ENCODE measurements around the gene FOXD2.

DNA sequence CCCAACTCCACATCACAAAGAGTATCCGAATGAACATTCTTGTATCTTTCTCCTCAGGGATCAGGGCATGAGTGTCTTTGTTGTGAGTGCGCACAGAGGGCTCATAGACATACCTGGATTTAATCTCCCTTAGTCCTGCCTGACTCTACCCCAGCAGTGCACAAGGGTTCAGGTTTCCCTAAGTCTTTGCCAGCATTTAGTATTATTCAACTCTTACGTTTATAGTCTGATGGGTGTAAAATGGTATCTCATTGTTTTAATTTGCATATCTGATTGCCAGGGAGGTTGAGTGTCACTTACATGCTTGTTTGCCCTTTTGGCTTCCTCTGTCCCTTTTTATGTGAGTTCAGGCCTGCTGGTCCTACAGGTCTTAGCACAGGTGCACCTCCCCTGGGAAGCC is 49.5 kb downstream of the FOXD2 start:
- TF ChIP-seq, protein P1, sequence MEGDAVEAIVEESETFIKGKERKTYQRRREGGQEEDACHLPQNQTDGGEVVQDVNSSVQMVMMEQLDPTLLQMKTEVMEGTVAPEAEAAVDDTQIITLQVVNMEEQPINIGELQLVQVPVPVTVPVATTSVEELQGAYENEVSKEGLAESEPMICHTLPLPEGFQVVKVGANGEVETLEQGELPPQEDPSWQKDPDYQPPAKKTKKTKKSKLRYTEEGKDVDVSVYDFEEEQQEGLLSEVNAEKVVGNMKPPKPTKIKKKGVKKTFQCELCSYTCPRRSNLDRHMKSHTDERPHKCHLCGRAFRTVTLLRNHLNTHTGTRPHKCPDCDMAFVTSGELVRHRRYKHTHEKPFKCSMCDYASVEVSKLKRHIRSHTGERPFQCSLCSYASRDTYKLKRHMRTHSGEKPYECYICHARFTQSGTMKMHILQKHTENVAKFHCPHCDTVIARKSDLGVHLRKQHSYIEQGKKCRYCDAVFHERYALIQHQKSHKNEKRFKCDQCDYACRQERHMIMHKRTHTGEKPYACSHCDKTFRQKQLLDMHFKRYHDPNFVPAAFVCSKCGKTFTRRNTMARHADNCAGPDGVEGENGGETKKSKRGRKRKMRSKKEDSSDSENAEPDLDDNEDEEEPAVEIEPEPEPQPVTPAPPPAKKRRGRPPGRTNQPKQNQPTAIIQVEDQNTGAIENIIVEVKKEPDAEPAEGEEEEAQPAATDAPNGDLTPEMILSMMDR (IDR thresholded peaks at IDR 0.05; ENCODE audit: low read depth, low read length): no peak
- TF ChIP-seq POLR2A (IDR thresholded peaks at IDR 0.05; ENCODE audit: extremely low read depth, insufficient read length): no peak
- TF ChIP-seq, protein P2, sequence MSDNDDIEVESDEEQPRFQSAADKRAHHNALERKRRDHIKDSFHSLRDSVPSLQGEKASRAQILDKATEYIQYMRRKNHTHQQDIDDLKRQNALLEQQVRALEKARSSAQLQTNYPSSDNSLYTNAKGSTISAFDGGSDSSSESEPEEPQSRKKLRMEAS (IDR thresholded peaks at IDR 0.05; ENCODE audit: low read depth, low read length): no peak

All from NB4 (cell line).